Calu3 (cell line): Measurements from ENCODE around the gene GEMIN2. TPM values are rescaled to one million over a fixed set of nuclear protein-coding genes. Genes with fewer than 3 reads are reported as not detected.

Experiments
- BruUV-seq: library from RNA; stranded (reverse); fragments of 400-500 nt; replicated peaks from 2 replicates; lab custom pipeline; 2021; lab: Mats Ljungman, UMichigan
- CTCF ChIA-PET: fragments of 300-600 bp; sonication (Branson Sonifier 250); formaldehyde crosslinking; loops from one replicate; lab custom pipeline; 2022; ENCODE audit warnings: antibody characterized with exemption; lab: Charles Lee
- DNase-seq: peaks from one replicate; pipeline ENCODE4 v3.0.0; 2022
- H3K27ac Mint-ChIP-seq: one replicate; pipeline ENCODE4 v1.8.0; 2022; ENCODE audit warnings: mixed read lengths; ENCODE audit not compliant: unreplicated experiment
- H3K27me3 Mint-ChIP-seq: one replicate; pipeline ENCODE4 v1.8.0; 2022; ENCODE audit warnings: mixed read lengths; ENCODE audit not compliant: unreplicated experiment
- H3K36me3 Mint-ChIP-seq: one replicate; pipeline ENCODE4 v1.8.0; 2022; ENCODE audit warnings: mild to moderate bottlenecking, moderate library complexity, mixed read lengths; ENCODE audit not compliant: insufficient read depth, unreplicated experiment
- H3K4me1 Mint-ChIP-seq: one replicate; pipeline ENCODE4 v1.8.0; 2022; ENCODE audit warnings: mild to moderate bottlenecking, low read depth, mixed read lengths; ENCODE audit not compliant: unreplicated experiment
- H3K4me3 Mint-ChIP-seq: one replicate; pipeline ENCODE4 v1.8.0; 2022; ENCODE audit warnings: mild to moderate bottlenecking, low read depth, moderate library complexity, mixed read lengths; ENCODE audit not compliant: unreplicated experiment
- H3K9me3 Mint-ChIP-seq: one replicate; pipeline ENCODE4 v1.8.0; 2022; ENCODE audit warnings: low read depth, mixed read lengths; ENCODE audit not compliant: unreplicated experiment
- intact Hi-C: fragments of 100-400 bp; cut with micrococcal nuclease; formaldehyde crosslinking; loops from one replicate; pipeline ENCODE4 v1.10.0; 2022; ENCODE audit not compliant: unreplicated experiment
- total RNA-seq: library from RNA; stranded (reverse); gene quantifications from 2 replicates; pipeline ENCODE4 v1.2.3, GENCODE V29; 2022
- TF ChIP-seq, protein P1 (sequence below): fragments of 200-600 bp; IDR thresholded peaks from one replicate; pipeline ENCODE4 v1.8.0; 2022; ENCODE audit warnings: antibody characterized with exemption; ENCODE audit not compliant: unreplicated experiment

Gene GEMIN2
- total RNA-seq, 1 experiment from 2014 or later = 20.1 TPM

- CTCF ChIA-PET = no interaction called here
- Mint-ChIP-seq H3K27me3 (no peaks in the 10 kb centered on the region), H3K4me3 (no peak overlapping the region), H3K4me1 (peaks cover 9% of the 10 kb centered on the region), H3K9me3 (no peaks in the 10 kb centered on the region), H3K36me3 (peaks cover 18% of the 10 kb centered on the region), H3K27ac (no peak overlapping the region)
- intact Hi-C loops = loop anchor here (1.0 kb wide), 1 partner anchor 261 kb away; no protein-coding TSS in a partner anchor
- no TSS peak for BruUV-seq
- TF ChIP-seq, protein P1, sequence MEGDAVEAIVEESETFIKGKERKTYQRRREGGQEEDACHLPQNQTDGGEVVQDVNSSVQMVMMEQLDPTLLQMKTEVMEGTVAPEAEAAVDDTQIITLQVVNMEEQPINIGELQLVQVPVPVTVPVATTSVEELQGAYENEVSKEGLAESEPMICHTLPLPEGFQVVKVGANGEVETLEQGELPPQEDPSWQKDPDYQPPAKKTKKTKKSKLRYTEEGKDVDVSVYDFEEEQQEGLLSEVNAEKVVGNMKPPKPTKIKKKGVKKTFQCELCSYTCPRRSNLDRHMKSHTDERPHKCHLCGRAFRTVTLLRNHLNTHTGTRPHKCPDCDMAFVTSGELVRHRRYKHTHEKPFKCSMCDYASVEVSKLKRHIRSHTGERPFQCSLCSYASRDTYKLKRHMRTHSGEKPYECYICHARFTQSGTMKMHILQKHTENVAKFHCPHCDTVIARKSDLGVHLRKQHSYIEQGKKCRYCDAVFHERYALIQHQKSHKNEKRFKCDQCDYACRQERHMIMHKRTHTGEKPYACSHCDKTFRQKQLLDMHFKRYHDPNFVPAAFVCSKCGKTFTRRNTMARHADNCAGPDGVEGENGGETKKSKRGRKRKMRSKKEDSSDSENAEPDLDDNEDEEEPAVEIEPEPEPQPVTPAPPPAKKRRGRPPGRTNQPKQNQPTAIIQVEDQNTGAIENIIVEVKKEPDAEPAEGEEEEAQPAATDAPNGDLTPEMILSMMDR = no peak
- DNase-seq = no peak
Observed at GRCh38 chr14:39107591-39107996, 6.5 kb upstream of the GEMIN2 start.

DNA sequence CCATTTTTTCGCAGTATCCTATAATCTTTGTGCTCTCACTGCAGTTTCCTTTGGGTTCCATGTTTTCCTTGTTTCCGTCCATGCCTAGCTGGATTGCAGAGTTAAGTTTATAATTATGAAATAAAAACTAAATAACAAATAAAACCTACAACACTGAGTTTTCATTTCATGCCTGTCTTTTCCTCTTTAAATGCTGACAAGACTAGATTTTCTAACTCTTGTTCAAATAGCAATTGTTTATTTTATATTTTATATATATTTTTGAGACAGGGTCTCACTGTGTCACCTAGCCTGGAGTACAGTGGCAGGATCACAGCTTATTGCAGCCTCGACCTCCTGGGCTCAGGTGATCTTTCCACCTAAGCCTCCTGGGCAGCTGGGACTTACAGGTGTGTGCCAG is 5.3 kb upstream of the GEMIN2 start:
- TF ChIP-seq, protein P1 = no peak
- intact Hi-C loops = no loop called here
- Mint-ChIP-seq H3K4me3 (no peak overlapping the region), H3K27me3 (no peaks in the 10 kb centered on the region), H3K36me3 (peaks cover 6% of the 10 kb centered on the region), H3K27ac (no peak overlapping the region), H3K4me1 (peaks cover 8% of the 10 kb centered on the region), H3K9me3 (no peaks in the 10 kb centered on the region)
- no peak for DNase-seq
- no TSS peak for BruUV-seq
- CTCF ChIA-PET = no interaction called here

GRCh38 chr14:39109893-39110715 is 4.0 kb upstream of the GEMIN2 start:
- peaks cover 14% of the 10 kb centered on the region for H3K36me3 Mint-ChIP-seq
- no TSS peak for BruUV-seq
- intact Hi-C loops = loop anchor here (5.0 kb wide), 1 partner anchor 122 kb away; the partner anchor contains the start of gene MIA2
- no peak overlapping the region for H3K4me3 Mint-ChIP-seq
- H3K27me3 Mint-ChIP-seq = no peaks in the 10 kb centered on the region
- H3K9me3 Mint-ChIP-seq = no peaks in the 10 kb centered on the region
- TF ChIP-seq, protein P1 = no peak
- CTCF ChIA-PET = no interaction called here
- H3K27ac Mint-ChIP-seq = no peak overlapping the region
- peaks cover 7% of the 10 kb centered on the region for H3K4me1 Mint-ChIP-seq
- DNase-seq = no peak

DNA sequence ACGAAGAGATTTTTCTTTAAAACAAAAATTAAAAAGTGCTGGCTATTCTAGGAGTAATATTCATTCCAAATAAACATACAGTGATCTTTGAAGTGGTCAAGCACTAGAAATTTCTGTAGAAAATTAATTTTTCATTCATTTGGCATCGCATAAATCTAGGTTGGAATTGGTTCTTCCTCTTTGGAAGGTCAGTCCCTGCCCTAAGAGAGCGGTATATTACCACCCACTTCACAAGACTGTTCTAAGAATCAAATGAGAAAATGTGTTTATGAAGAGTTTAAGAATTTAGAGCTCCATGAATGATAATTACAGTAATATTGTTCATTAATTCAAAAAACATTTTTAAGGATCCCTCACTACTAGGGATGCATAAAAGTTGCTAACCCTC is 444 bp upstream of the GEMIN2 start:
- Mint-ChIP-seq H3K36me3 (peaks cover 18% of the 10 kb centered on the region), H3K27me3 (no peaks in the 10 kb centered on the region), H3K4me1 (peaks cover 8% of the 10 kb centered on the region), H3K27ac (peak overlapping the region; percentile 17), H3K4me3 (peak overlapping the region; percentile 94), H3K9me3 (no peaks in the 10 kb centered on the region)
- intact Hi-C loops = loop anchor here (1.0 to 5.0 kb wide), 2 partner anchors 57 to 119 kb away; partner anchors contain the start of genes MIA2 and TRAPPC6B
- no TSS peak for BruUV-seq
- DNase-seq = no peak
- TF ChIP-seq, protein P1 = no peak
- CTCF ChIA-PET = interaction anchor here (0.5 to 1.2 kb wide), 3 partner anchors 11 to 57 kb away, joined by 3 to 6 read pairs (median 4); partner anchors contain the start of genes SEC23A and TRAPPC6B
